Activated CD4-positive, CD25-positive, alpha-beta regulatory T cell treated with anti-CD3 and anti-CD28 coated beads, Interleukin-2, amount 50 U/mL, for 16 hours (primary cell): ENCODE measurements around the gene STAT3.
"Not testable (repeated sequence)": the region's sequence is repeated elsewhere in the genome, so short reads cannot be mapped to it uniquely, and the experiment has no call there.

Source experiments
- DNase-seq: peaks from one replicate; pipeline ENCODE4 v3.0.0-alpha.2; 2020; ENCODE audit warnings: low read depth, low spot score

The STAT3 gene

DNA sequence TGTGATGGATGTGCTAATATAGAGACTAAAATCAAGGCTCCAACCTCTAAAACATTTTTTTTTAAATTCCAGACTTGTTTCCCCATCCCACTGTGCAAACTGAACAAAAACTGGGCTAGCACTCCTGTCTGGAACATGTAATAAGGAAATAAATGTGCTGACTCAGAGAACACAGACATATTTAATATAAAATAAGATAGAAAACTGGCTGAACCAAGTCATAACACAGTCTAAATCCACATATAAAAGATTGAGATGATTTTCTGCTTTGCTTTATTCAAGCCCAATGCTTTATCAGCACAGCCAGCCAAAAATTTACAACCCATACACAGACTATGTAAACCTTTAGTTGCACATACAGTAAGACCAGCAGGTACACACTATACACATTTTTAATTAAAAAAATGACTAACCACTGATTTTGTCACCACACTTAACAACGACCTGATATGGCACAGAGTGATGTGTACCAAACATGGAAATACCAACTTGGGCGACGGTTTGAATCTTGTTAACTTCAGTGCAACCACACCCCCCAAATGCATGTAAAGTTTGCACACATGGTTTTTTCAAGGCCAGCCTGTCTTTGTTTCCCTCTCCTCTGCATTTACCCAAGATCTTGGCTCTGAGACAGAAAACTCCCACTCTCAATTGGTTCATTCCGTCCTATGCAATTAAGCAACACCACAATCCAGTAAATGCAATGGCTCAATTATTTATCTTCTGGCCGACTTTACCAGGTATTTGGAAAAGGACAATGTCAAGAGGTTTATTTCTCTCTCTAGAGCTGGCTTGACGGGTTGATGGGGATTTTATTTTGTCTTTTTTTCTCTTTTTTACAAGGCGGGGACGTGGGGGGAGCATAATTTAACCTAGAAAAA, 1.2 kb downstream of the STAT3 start:
- DNase-seq, result no peak

DNA sequence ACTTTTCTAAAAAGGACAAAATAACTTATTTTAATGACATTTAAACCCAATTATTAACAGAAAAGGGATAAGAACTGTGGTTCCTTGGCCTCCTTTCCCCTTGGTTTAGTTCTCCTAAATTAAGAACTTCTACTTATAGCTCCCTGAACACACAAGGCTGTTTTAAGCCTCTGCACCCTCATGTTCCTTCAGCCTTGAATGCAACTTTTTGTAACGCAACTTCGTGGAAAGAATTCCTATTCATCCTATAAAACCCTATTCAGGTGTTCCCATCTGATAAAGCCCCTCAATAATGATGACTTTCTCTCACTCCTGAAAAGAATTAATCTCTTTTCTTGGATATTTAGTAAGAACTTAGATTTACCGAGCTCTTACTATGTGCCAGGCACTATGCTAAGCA, 6.3 kb downstream of the STAT3 start:
- DNase-seq, result no peak

DNA sequence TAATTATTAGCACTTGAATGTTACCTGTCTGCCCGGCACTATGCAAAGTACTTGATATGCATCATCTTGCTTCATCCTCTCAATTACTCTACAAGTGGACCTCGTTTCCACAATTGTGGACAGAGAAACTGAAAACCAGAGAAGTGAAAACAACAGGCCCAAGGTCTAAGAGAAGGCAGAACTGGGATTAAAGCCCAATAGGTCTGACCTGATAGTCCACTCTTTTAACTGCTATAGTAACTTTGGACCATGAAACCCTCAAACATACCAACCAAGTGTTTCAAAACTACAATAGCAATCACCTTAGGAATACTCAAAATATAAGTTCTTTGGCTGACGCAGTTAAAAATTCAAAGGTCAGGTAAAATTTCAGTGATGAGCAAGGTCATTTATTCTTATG, 7.3 kb downstream of the STAT3 start:
- DNase-seq, result no peak

DNA sequence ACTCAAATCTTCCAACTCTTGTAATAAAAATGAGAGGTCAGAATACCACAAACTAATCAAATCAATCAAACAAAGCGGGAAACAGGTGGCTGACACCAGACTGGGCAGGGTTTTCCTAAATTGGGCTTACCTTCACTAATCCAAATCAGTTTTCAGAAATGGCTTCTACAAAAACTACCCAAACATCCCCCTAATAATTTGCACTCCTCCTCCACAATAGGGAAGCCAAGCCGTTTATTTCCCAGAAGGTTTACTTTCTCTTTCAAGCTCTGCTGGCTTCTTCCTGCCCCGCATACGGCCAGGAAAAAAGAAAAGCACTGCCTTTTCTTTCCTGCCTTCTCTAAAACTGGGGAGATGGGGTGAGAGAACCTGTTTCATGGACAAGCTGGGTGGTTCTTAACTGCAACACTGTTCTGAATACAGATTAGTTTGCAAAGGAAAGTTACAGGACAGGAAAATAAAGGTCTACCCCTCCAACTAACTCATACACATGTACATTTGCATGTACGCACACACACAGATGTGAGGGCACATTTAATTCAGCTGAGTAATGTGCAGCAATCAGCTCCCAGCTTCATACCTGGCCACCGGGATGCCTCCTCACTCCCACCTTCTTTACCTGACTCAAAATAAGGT, 9.2 kb downstream of the STAT3 start:
- DNase-seq, result no peak

DNA sequence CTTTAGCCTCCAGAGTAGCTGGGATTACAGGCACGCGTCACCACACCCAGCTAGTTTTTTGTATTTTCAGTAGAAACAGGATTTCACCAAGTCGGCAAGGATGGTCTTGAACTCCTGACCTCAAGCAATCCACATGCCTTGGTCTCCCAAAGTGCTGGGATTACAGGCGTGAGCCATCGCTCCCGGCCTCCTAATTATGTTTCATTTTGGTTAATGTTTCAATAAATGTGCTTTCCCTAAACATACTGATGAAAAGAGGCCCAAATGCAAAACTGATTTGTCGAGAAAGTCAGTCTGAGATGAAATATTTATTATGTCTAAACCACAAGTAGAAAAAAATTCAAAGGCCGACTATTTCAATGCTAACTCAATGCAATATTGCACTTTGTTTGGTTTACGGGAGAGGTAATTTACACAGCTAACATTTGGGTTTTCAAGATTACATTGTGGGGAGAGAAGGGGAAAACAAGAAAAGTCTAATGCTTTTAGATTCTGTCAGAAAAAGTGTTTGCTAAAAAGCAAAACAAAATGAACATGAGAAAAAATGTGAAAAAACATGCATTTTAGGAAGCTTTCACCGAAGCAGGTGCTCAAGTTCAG, 9.8 kb downstream of the STAT3 start:
- no peak for DNase-seq

DNA sequence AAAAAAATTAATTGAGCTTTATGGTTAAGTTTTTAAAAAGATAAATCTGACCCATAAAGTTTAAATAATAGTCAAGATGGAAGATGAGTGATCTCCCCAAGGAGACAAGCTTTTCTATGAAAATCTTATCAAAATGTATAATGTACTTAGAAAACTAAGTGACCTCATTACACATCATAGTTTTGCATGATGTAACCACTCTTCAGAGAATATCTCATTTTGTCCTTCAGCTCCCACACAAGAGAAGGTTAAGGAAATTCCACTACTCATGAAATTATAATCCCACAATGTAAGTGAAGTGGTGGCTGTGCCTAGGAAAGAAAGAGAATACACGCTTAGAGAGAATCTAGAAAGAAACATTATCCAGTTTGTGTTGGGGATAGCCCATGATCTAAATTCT, 14.3 kb downstream of the STAT3 start:
- DNase-seq, result no peak

DNA sequence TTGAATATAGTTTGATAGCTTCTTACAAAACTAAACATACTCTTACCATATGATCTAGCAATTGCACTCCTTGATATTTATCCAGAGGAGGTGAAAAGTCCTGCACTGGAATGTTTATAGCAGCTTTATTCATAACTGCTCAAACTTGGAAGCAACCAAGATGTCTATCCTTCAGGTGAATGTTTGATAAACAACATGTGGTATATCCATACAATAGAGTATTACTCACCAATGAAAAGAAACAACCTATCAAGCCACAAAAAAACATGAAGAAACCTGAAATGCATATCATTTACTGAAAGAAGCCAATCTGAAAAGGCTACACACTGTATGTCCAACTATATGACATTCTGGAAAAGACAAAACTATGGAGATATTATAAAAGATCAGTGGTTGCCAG, 16.1 kb downstream of the STAT3 start:
- no peak for DNase-seq

DNA sequence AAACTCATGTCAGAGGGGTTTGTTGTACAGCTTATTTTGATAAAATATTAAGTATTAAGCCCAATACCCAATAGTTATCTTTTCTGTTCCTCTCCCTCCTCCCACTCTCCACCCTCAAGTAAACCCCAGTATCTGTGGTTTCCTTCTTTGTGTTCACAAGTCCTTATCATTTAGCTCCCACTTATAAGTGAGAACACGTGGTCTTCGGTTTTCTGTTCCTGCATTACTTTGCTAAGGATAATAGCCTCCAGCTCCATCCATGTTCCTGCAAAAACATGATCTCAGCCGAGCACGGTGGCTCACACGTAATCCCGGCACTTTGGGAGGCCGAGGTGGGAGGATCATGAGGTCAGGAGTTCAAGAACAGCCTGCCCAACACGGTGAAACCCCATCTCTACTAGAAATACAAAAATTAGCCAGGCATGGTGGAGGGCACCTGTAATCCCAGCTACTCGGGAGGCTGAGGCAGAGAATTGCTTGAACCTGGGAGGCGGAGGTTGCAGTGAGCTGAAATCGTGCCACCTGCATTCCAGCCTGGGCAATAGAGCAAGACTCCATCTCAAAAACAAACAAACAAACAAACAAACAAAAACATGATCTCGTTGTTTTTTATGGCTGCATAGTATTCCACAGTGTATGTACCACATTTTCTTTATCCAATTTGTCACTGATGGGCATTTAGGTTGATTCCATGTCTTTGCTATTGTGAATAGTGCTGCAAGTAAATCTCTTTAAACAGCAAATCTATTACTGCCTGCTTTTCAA, 19.3 kb downstream of the STAT3 start:
- not testable (repeated sequence) for DNase-seq

DNA sequence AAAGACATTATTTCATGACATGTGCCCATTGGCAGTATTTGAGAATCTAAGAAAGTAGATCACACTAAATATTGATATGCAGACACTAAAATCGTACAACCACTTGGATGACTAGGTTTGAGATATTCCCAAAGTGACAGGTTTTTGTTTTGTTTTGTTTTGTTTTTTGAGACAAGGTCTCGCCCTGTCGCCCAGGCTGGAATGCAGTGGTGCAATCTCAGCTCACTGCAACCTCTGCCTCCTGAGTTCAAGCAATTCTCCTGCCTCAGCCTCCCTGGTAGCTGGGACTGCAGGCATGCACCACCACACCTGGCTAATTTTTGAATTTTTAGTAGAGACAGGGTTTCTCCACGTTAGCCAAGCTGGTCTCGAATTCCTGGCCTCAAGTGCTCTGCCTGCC, 19.9 kb downstream of the STAT3 start:
- not testable (repeated sequence) for DNase-seq

DNA sequence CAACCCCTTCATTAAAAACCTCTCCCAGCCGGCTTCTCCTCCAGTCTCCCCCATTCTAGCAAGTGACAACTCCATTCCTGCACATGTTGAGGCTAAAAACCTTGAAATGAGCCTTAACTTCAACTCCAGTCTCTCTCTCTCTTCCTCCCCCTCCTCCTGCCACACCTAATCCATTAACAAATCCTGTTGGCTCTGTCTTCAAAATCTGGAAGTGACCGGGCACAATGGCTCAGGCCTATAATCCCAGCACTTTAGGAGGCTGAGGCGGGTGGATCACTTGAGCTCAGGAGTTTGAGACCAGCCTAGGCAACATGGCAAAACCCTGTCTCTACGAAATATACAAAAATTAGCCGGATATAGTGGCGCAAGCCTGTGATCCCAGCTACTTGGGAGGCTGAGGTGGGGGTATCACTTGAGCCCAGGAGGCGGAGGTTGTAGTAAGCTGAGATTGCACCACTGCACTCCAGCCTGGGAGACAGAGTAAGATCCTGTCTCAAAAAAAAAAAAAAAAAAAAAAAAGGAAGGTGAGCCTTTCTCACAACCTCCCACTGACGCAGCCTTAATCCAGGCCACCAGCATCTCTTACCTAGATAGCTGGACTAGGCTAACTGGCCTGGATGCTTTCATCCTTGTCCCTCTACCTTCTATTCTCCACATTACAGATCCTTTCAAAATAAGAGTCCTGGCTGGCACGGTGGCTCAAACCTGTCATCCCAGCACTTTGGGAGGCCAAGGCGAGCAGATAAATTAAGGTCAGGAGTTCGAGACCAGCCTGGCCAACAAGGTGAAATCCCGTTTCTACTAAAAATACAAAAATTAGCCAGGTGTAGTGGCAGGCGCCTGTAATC, 21.8 kb downstream of the STAT3 start:
- DNase-seq, result not testable (repeated sequence)

DNA sequence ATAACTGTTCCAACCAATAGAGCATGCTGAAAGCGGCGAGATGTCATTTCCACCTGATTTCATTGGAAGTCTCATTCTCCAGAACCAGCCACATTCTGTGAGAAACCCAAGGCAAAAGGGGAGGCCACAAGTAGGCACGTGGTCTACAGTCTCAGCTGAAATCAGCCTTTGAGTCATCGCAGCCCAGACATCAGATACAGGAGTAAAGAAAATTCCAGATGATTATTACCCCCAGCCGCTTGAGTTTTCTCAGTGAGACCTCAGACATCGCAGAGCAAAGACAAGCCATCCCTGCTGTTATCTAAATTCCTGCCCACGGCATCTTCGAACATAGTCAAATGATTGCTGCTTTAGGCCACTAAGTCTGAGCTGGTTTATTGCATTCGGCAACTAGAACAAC, 23.1 kb downstream of the STAT3 start:
- DNase-seq, result no peak

DNA sequence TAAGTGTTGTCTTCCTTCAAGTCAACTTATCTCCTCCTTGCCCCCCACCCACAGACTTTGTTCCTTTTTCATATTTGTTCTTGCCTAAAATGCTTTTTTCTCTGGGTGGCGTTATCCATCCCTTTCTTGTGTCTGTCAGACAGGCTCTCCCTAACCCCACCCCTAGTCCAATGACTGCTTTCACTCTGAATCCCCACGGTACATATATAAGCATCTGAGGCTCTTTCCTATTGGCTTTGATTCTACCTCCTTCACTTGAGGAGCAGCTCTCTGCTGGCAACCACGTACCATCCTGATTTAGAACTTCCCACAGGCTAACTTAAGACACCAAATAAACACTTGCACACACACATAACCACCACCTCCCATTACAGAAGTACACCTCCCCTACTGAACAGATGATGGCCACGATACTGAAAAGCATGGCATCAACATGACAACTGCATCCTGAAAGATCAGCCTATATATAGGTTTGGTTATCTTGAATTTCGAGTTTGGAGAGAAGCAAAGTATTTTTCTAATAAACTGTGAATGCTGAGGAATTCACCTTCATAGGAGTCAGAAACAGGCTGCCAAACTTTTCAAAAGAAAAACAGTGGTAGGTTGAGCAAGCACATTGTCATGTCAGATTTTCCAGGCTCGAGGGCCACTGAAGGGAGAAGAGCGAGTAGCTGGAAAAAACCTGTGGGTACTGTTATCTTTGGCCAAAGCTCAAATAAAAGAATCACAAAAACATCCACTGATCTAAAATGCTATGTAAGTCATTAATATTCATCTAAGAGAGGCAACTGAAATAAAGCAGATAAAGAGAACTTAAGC, 24.3 kb downstream of the STAT3 start:
- DNase-seq, result no peak

DNA sequence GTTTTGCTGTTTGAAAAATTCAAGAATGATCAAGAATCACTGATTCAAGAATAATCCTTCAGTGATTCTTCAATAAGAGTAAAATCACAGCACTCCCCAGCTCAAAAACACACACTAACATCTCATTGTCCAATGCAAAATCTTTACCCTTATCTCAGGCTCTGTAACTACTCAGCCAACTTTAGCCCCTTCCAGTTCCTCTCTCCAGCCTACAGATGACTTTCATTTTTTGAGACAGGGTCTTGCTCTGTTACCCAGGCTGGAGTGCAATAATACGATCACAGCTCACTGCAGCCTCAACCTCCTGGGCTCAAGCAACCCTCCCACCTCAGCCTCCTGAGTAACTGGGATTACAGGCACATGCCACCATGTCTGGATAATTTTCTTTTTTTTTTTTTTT, 25.0 kb downstream of the STAT3 start:
- no peak for DNase-seq

DNA sequence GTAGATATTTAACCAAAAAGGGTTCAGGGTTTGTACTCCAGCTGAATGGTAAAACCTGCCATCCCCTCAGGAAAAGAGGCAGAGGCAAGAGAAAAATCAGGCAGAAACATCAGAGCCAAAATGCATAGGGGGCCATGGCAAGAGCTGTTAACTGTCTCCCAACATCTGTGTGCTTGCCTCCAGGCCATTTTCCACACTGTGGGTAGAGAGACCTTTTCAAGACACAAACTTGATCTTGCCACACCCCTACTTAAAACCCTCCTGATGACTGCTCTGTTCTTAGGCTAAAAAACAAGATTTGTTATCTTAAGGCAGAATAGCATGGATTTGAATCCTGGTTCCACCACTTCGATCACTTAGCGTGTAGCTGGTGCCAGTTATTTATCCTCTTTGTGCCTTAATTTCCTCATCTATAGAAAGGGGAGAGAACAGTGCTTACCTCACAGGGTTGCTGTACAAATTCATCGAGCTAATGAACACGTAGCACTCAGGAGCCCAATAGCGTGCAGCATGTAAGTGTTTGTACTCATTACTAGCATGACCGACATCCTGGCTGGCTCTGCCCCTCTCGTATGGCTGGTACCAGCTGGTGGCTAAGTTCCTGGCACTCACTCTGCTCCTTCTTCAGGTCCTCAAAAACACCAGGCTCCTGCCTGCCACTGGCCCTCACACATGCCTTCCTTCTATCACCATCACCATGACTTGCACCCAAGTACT, 25.8 kb downstream of the STAT3 start:
- no peak for DNase-seq

DNA sequence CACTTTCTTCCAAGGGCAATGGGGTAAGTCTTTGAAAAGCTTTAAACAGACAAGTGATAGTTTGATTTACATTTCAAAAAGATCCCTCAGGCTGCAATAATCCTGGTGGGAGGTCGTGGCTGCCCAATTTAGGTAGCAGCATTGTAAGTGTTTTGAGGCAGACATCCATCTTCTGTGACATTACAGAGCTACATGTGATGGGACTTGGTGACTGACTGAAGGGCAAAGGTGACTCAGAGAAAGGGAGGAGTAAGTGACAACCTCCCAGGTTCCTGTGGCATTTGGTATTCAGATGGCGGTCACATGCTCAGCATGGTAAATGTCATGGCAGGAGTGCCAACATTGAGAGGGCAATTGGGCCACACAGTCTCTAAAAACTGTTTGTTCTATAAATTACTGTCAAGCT, 26.5 kb downstream of the STAT3 start:
- no peak for DNase-seq

DNA sequence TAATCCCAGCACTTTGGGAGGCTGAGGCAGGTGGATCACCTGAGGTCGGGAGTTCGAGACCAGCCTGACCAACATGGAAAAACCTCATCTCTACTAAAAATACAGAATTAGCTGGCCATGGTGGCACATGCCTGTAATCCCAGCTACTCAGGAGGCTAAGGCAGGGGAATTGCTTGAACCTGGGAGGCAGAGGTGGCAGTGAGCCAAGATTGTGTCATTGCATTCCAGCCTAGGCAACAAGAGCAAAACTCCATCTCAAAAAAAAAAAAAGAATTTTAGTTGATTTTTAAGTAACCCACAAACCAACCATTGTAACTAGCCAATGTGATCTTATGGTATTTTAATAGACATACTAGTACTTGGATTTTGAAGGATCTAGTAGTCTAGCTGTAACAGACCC, 27.9 kb downstream of the STAT3 start:
- DNase-seq, result not testable (repeated sequence)

DNA sequence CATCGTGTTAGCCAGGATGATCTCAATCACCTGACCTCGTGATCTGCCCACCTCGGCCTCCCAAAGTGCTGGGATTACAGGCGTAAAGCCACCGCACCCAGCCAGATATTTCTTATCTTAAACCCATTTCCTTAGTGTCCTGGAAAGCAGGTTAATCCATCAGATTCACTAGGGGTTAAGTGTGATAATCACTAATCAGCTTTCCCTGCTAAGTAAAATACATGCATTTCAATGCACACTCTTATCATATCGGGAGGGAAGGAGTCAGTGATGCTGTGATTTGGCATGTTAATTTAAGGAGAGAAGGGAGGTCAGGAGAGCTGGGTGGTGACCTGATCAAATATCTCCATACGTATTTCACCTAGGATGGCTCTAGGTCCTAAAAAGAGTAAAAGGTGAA, 29.1 kb downstream of the STAT3 start:
- no peak for DNase-seq

DNA sequence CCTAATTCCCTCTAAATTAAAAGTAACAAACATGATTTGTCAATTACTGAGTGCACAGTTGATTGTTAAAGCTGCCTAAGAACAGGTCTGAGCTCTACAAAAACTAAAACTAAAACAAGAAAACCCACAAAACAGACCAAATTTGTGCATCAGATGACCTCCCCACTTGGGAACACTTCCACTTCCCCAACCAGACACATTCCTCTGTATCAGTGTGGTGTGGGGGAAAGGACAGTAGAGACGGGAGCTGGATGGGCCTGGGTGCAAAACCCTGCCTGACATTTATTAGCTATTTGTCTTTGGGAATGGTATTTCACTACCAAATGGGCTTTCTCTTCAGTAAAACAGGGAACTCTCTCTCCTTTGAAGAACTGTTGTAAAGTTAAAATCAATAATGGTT, 29.8 kb downstream of the STAT3 start:
- DNase-seq, result no peak

DNA sequence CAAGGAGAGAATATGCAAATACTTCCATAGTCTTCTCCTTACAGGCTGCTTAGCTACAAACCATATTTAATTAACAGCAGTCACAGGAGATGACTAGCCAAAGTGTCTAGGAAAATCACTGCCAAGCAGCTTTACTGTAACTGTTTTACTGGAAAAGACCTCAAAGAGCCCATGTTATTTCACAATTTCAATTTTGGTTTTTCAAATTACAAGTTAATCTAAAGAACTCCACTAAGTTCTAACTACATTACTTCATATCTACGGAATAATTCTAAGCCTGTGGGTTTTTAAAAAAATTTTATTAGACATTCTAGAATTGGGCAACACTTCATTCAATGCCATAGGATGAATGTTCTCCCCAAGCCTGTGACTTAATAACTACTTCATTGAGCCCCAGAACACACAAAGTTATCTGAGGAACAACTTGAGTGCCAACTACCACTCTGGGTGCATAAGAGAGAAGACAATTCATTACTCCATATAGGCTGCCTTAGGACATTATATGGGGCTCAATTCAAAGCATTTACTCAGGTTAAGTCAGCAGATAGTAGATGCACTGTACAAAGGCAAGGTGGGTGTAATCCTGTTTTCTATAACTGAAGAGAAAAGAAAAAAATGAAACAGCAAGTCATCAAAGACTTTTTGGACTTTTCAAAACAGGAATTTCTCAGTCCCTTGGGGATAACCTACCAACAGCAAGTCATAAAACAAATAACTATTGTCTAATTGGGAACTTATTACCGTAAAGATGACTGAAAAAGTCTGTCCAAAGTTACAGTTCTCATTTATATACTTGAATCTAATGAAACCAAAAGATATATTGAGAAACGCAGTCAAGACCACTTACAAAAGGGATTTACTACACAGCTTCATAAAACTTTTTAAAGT, 33.0 kb downstream of the STAT3 start:
- no peak for DNase-seq
